ENCODE measurements around the gene CCDC148. TPM values are rescaled to one million over a fixed set of nuclear protein-coding genes. Genes with fewer than 3 reads are reported as not detected.

Gene CCDC148
- total and polyA plus RNA-seq, 2 experiments from 2014 or later, result 0.64 to 0.86 TPM

DNA sequence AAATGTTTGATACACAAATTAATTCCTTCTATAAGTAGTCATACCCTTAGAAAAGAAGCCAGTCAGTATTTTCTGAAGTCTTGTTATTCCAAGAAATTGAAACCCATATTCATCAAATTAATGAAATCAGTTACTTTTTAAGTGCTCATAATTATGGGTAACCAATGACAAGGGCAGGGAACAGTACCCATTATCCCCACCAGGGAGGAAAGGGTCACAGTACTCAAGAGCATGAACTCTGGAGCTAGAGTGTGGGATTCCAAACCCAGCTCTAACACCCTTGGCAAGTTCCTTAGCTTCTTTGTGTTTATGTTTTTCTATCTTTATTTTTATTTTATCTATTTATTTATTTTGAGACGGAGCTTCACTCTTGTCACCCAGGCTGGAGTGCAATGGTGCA is 68.4 kb downstream of the CCDC148 start:
- Histone ChIP-seq H3K4me2 (ENCODE audit: unreplicated experiment) (no peak overlapping the region), H3K36me3 (ENCODE audit: low read depth) (no peaks in the 10 kb centered on the region), H3K9me3 (ENCODE audit: low read depth) (no peaks in the 10 kb centered on the region), H2AFZ (no peak overlapping the region), H3K27me3 (replicated peaks; ENCODE audit: insufficient read depth) (no peaks in the 10 kb centered on the region), H3K4me3 (no peak overlapping the region), H4K20me1 (ENCODE audit: insufficient read depth) (no peaks in the 10 kb centered on the region), H3K79me2 (ENCODE audit: insufficient read depth) (no peaks in the 10 kb centered on the region), H3K27ac (no peak overlapping the region), H3K9ac (no peak overlapping the region), H3K4me1 (ENCODE audit: insufficient read depth) (peaks cover 8% of the 10 kb centered on the region; the same call in 1 of the 2 replicates), H3F3A (ENCODE audit: insufficient read depth) (no peaks in the 10 kb centered on the region), H3K9me2 (ENCODE audit: insufficient read depth) (no peaks in the 10 kb centered on the region)
- TF ChIP-seq EZH2 (IDR thresholded peaks at IDR 0.05; ENCODE audit: insufficient read depth, poor library complexity, severe bottlenecking), result no peak
- TF ChIP-seq EZH2phosphoT487 (IDR thresholded peaks at IDR 0.05; ENCODE audit: insufficient read depth, low read depth), result no peak
- WGBS, 2 experiments (ENCODE audit: low coverage in 1 of 2, low lambda C conversion rate in 2 of 2, missing lambda C conversion rate in 2 of 2), result 46 to 48% methylated on average over 1 of the region's 1 CpG
- DNase-seq, result no peak
- in situ Hi-C loops (cut with MboI), result no loop called here

DNA sequence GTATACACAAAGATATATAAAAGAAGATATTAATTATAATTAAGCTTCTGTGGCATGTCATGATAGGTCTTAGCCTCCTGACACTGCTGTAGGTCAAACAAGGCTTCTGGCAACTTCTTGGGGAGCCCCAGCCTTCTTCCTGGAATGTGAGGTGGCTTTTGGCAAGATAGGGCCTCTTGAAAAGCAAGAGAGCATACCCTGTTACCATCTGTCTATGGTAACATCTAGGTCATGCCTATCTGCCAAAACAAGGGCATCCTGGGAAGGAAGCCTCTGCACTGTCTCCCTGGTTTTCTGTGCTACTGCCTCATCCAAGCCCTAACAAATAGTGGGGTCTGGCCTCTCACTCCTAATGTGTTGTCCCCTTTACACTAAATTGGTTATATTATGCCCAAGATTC is 70.9 kb downstream of the CCDC148 start:
- no peak overlapping the region for H2AFZ ChIP-seq
- no peak for DNase-seq
- H3K27ac ChIP-seq, result no peak overlapping the region
- no peaks in the 10 kb centered on the region for H3K27me3 ChIP-seq (replicated peaks; ENCODE audit: insufficient read depth)
- no peaks in the 10 kb centered on the region for H3K79me2 ChIP-seq (ENCODE audit: insufficient read depth)
- H3K4me3 ChIP-seq, result no peak overlapping the region
- H3F3A ChIP-seq (ENCODE audit: insufficient read depth), result no peaks in the 10 kb centered on the region
- no peak overlapping the region for H3K9ac ChIP-seq
- H3K4me2 ChIP-seq (ENCODE audit: unreplicated experiment), result no peak overlapping the region
- no peaks in the 10 kb centered on the region for H3K36me3 ChIP-seq (ENCODE audit: low read depth)
- TF ChIP-seq EZH2 (IDR thresholded peaks at IDR 0.05; ENCODE audit: insufficient read depth, poor library complexity, severe bottlenecking) (no peak), EZH2phosphoT487 (IDR thresholded peaks at IDR 0.05; ENCODE audit: insufficient read depth, low read depth) (no peak)
- in situ Hi-C loops (cut with MboI), result no loop called here
- no peaks in the 10 kb centered on the region for H3K9me3 ChIP-seq (ENCODE audit: low read depth)
- H4K20me1 ChIP-seq (ENCODE audit: insufficient read depth), result no peaks in the 10 kb centered on the region
- H3K4me1 ChIP-seq (ENCODE audit: insufficient read depth), result no peaks in the 10 kb centered on the region
- no peaks in the 10 kb centered on the region for H3K9me2 ChIP-seq (ENCODE audit: insufficient read depth)

DNA sequence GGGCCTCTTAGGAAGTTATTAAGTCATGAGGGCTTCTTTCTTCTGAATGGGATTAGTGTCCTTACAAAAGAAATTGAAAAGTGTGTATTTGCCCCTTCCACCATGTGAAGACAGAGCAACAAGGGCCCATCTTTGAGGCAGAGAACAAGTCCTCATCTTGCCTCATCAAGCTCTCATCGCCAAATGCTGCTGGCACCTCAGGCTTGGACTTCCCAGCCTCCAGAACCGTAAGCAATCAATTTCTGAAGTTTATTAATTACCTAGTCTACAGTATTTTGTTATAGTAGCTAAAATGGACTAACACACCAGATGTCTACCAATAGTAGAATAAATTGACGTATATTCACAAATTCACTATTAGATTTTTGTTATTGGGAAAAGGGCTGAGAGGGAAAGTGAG is 74.6 kb downstream of the CCDC148 start:
- no peaks in the 10 kb centered on the region for H3K4me1 ChIP-seq (ENCODE audit: insufficient read depth)
- H3K79me2 ChIP-seq (ENCODE audit: insufficient read depth), result no peaks in the 10 kb centered on the region
- no peak for DNase-seq
- H3K27ac ChIP-seq, result no peak overlapping the region
- TF ChIP-seq EZH2 (IDR thresholded peaks at IDR 0.05; ENCODE audit: insufficient read depth, poor library complexity, severe bottlenecking) (no peak), EZH2phosphoT487 (IDR thresholded peaks at IDR 0.05; ENCODE audit: insufficient read depth, low read depth) (no peak)
- no peaks in the 10 kb centered on the region for H3K9me2 ChIP-seq (ENCODE audit: insufficient read depth)
- H2AFZ ChIP-seq, result no peak overlapping the region
- H3F3A ChIP-seq (ENCODE audit: insufficient read depth), result no peaks in the 10 kb centered on the region
- no peaks in the 10 kb centered on the region for H3K36me3 ChIP-seq (ENCODE audit: low read depth)
- in situ Hi-C loops (cut with MboI), result no loop called here
- 68 to 73% methylated on average over 3 of the region's 3 CpGs for WGBS, 2 experiments (ENCODE audit: low coverage in 1 of 2, low lambda C conversion rate in 2 of 2, missing lambda C conversion rate in 2 of 2)
- H3K4me2 ChIP-seq (ENCODE audit: unreplicated experiment), result no peak overlapping the region
- no peaks in the 10 kb centered on the region for H3K9me3 ChIP-seq (ENCODE audit: low read depth)
- no peak overlapping the region for H3K9ac ChIP-seq
- H4K20me1 ChIP-seq (ENCODE audit: insufficient read depth), result no peaks in the 10 kb centered on the region
- no peak overlapping the region for H3K4me3 ChIP-seq
- H3K27me3 ChIP-seq (replicated peaks; ENCODE audit: insufficient read depth), result no peaks in the 10 kb centered on the region

DNA sequence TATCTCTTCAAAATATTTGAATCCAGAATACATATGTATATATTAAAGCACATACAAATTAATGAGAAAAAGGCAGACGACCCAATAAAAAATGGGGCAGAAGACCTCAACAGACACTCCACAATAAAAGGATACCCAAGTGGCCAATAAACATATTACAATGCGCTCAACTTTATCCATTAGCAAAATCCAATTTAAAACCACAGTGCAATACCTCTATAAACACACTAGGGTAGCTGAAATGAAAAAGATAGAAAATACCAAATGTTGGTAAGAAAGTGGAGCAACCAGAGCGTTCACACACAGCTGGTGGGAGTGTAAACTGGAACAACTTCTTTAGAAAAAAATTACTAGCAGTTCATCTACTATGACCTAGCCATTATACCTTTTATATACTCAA is 75.3 kb downstream of the CCDC148 start:
- TF ChIP-seq EZH2phosphoT487 (IDR thresholded peaks at IDR 0.05; ENCODE audit: insufficient read depth, low read depth) (no peak), EZH2 (IDR thresholded peaks at IDR 0.05; ENCODE audit: insufficient read depth, poor library complexity, severe bottlenecking) (no peak)
- H3K4me3 ChIP-seq, result no peak overlapping the region

DNA sequence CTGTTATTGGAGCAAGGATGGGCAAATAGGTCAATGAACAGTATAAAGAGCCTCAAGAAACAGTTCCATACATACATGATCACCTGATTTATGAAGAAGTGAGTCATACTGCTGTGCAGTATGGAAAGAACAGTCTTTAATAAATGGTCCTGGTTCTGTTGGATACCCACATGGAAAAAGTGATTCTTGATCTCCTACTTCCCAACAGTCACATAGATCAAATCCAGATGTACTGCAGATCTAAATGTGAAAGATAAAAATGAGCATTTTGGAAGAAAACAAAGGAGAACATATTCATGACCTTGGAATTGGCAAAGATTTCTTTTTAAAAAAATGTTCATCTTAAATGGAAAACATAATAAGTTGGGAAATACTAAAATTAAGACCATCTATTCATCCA is 75.8 kb downstream of the CCDC148 start:
- H4K20me1 ChIP-seq (ENCODE audit: insufficient read depth), result no peaks in the 10 kb centered on the region
- H3K4me1 ChIP-seq (ENCODE audit: insufficient read depth), result no peaks in the 10 kb centered on the region
- no peaks in the 10 kb centered on the region for H3K9me3 ChIP-seq (ENCODE audit: low read depth)
- no peaks in the 10 kb centered on the region for H3F3A ChIP-seq (ENCODE audit: insufficient read depth)
- DNase-seq, result no peak
- H3K4me2 ChIP-seq (ENCODE audit: unreplicated experiment), result no peak overlapping the region
- no peaks in the 10 kb centered on the region for H3K9me2 ChIP-seq (ENCODE audit: insufficient read depth)
- TF ChIP-seq EZH2phosphoT487 (IDR thresholded peaks at IDR 0.05; ENCODE audit: insufficient read depth, low read depth), result no peak
- TF ChIP-seq EZH2 (IDR thresholded peaks at IDR 0.05; ENCODE audit: insufficient read depth, poor library complexity, severe bottlenecking), result no peak
- in situ Hi-C loops (cut with MboI), result no loop called here
- no peak overlapping the region for H3K9ac ChIP-seq
- no peak overlapping the region for H3K27ac ChIP-seq
- no peak overlapping the region for H2AFZ ChIP-seq
- H3K36me3 ChIP-seq (ENCODE audit: low read depth), result no peaks in the 10 kb centered on the region
- H3K27me3 ChIP-seq (replicated peaks; ENCODE audit: insufficient read depth), result no peaks in the 10 kb centered on the region
- H3K79me2 ChIP-seq (ENCODE audit: insufficient read depth), result no peaks in the 10 kb centered on the region
- H3K4me3 ChIP-seq, result no peak overlapping the region

More for the DNA sequence above, 75.3 kb downstream of the CCDC148 start:
- Histone ChIP-seq H3K9me2 (ENCODE audit: insufficient read depth) (no peaks in the 10 kb centered on the region), H3K4me1 (ENCODE audit: insufficient read depth) (no peaks in the 10 kb centered on the region), H4K20me1 (ENCODE audit: insufficient read depth) (no peaks in the 10 kb centered on the region), H3K4me2 (ENCODE audit: unreplicated experiment) (no peak overlapping the region), H2AFZ (no peak overlapping the region), H3K79me2 (ENCODE audit: insufficient read depth) (no peaks in the 10 kb centered on the region), H3K9me3 (ENCODE audit: low read depth) (no peaks in the 10 kb centered on the region), H3K27me3 (replicated peaks; ENCODE audit: insufficient read depth) (no peaks in the 10 kb centered on the region), H3K9ac (no peak overlapping the region), H3K27ac (no peak overlapping the region), H3F3A (ENCODE audit: insufficient read depth) (no peaks in the 10 kb centered on the region), H3K36me3 (ENCODE audit: low read depth) (no peaks in the 10 kb centered on the region)
- WGBS, 2 experiments (ENCODE audit: low coverage in 1 of 2, low lambda C conversion rate in 2 of 2, missing lambda C conversion rate in 2 of 2), result 51% methylated on average over 3 of the region's 3 CpGs
- in situ Hi-C loops (cut with MboI), result no loop called here
- no peak for DNase-seq

All from GM23248 (cell line).